Hippocampal formation (tissue), 2 donors: ENCODE data around the gene POLR3H.

Source experiments
- DNase-seq, 2 donors: peaks; one replicate each; lab custom pipeline; 2025; lab: John Stamatoyannopoulos, UW

Gene POLR3H

GRCh38 chr22:41481925-41482318 lies 62.3 kb downstream of the POLR3H start:
- no peak for DNase-seq

- no peak for DNase-seq
These were observed 63.0 kb downstream of the POLR3H start for GRCh38 chr22:41481131-41481830.

GRCh38 chr22:41480397-41480735 lies 63.9 kb downstream of the POLR3H start:
- DNase-seq: no peak

- peak; percentile 65 to 85 for DNase-seq
These were observed 64.4 kb downstream of the POLR3H start for GRCh38 chr22:41479671-41480396.

GRCh38 chr22:41478891-41479521 lies 65.3 kb downstream of the POLR3H start:
- DNase-seq: peak in 1 of 2 donors; percentile 37

- DNase-seq: no peak
These were observed 65.8 kb downstream of the POLR3H start for GRCh38 chr22:41478473-41478872.
